Keratinocyte (primary cell): ENCODE data around the gene GYS1. TPM values are rescaled to one million over a fixed set of nuclear protein-coding genes. Genes with fewer than 3 reads are reported as not detected.

Experiments
- DNase-seq: peaks from one replicate; pipeline ENCODE4 v3.0.0-alpha.2; 2011; ENCODE audit warnings: low read depth, missing footprints, low spot score
- FAIRE-seq: peaks from 2 replicates; lab custom pipeline; 2011; peaks lifted over from hg19 to GRCh38; lab: Jason Lieb, UNC
- H2AFZ ChIP-seq: 2 replicates; pipeline ENCODE4 v1.6.0; 2012; ENCODE audit warnings: low read length, control low read depth, inconsistent platforms; ENCODE audit not compliant: control insufficient read depth
- H3K27ac ChIP-seq: 2 replicates; pipeline ENCODE4 v1.5.1; 2011; ENCODE audit warnings: low read length; ENCODE audit not compliant: control insufficient read depth, insufficient read depth
- H3K27me3 ChIP-seq: 3 replicates; pipeline ENCODE4 v1.6.0; 2011; ENCODE audit warnings: low read length; ENCODE audit not compliant: control insufficient read depth, insufficient read depth; ENCODE audit errors: extremely low read depth
- H3K36me3 ChIP-seq, 2 experiments: 2 replicates in 1 of 2; 3 replicates in 1 of 2; pipeline ENCODE4 v1.5.1; 2011; ENCODE audit warnings: low read length in 2 of 2, mild to moderate bottlenecking in 1 of 2; ENCODE audit not compliant: control insufficient read depth in 2 of 2, insufficient read depth in 2 of 2; ENCODE audit errors: extremely low read depth in 1 of 2
- H3K4me1 ChIP-seq: 3 replicates; pipeline ENCODE4 v1.5.1; 2011; ENCODE audit warnings: low read length; ENCODE audit not compliant: control insufficient read depth, insufficient read depth; ENCODE audit errors: extremely low read depth
- H3K4me2 ChIP-seq: 3 replicates; pipeline ENCODE4 v1.6.0; 2011; ENCODE audit warnings: low read depth, low read length; ENCODE audit not compliant: control insufficient read depth, insufficient read depth; ENCODE audit errors: extremely low read depth
- H3K4me3 ChIP-seq, 3 experiments: fragments of 200-600 bp in 1 of 3; sonication (generic) in 1 of 3; 2 replicates in 2 of 3; 3 replicates in 1 of 3; pipeline ENCODE4 v1.5.1; 2011 to 2016; ENCODE audit warnings: low read length in 3 of 3, mild to moderate bottlenecking in 3 of 3, control low read depth in 2 of 3, inconsistent platforms in 1 of 3, low read depth in 1 of 3, mixed read lengths in 1 of 3, mixed run types in 1 of 3, moderate library complexity in 1 of 3; ENCODE audit not compliant: control insufficient read depth in 2 of 3, insufficient read depth in 2 of 3; ENCODE audit errors: extremely low read depth in 1 of 3
- H3K79me2 ChIP-seq: 2 replicates; pipeline ENCODE4 v1.6.0; 2012; ENCODE audit warnings: low read length; ENCODE audit not compliant: control insufficient read depth, insufficient read depth
- H3K9ac ChIP-seq: 3 replicates; pipeline ENCODE4 v1.6.0; 2011; ENCODE audit warnings: low read length; ENCODE audit not compliant: control insufficient read depth, insufficient read depth; ENCODE audit errors: extremely low read depth
- H3K9me1 ChIP-seq: 3 replicates; pipeline ENCODE4 v1.6.0; 2011; ENCODE audit warnings: low read length; ENCODE audit not compliant: control insufficient read depth, insufficient read depth; ENCODE audit errors: extremely low read depth
- H3K9me3 ChIP-seq: 2 replicates; pipeline ENCODE4 v1.5.1; 2012; ENCODE audit warnings: low read depth, low read length; ENCODE audit not compliant: control insufficient read depth
- H4K20me1 ChIP-seq: 3 replicates; pipeline ENCODE4 v1.6.0; 2011; ENCODE audit warnings: low read length; ENCODE audit not compliant: control insufficient read depth, insufficient read depth; ENCODE audit errors: extremely low read depth
- CTCF ChIP-seq, 3 experiments: IDR thresholded peaks in 1 of 3; conservative IDR thresholded peaks in 1 of 3; optimal IDR thresholded peaks in 1 of 3; 2 replicates in 2 of 3; 3 replicates in 1 of 3; pipeline versions ENCODE3 to v1.5.1; 2011; ENCODE audit warnings: low read length in 3 of 3, mild to moderate bottlenecking in 3 of 3, moderate library complexity in 2 of 3, control low read depth in 1 of 3, inconsistent platforms in 1 of 3; ENCODE audit not compliant: insufficient read depth in 2 of 3; ENCODE audit errors: extremely low read depth in 1 of 3
- EZH2 ChIP-seq: IDR thresholded peaks from one replicate; pipeline ENCODE4 v1.6.1; 2012; ENCODE audit warnings: inconsistent platforms, mild to moderate bottlenecking, low read length, moderate library complexity
- dilution Hi-C: fragments of 300-500 bp; cut with MboI; formaldehyde crosslinking; loops from one replicate; pipeline ENCODE4 v1.7.0; 2020; ENCODE audit warnings: low sequenced_read_pairs; ENCODE audit not compliant: extremely low pct_ligation_motif_present
- polyA plus RNA-seq, 5 experiments: library from polyadenylated mRNA; depleted of rRNA in 3 of 5; stranded (reverse) in 3 of 5; stranded (forward) in 1 of 5; unstranded in 1 of 5; fragments of >200 nt; gene quantifications; 1 replicate in 1 of 5; 2 replicates in 3 of 5; 3 replicates in 1 of 5; pipeline versions ENCODE4 v1.2.1 to v1.2.3, GENCODE V29; 2011 to 2012; ENCODE audit warnings: missing spikeins in 2 of 5, low read depth in 1 of 5, low replicate concordance in 1 of 5

GYS1 gene
- polyA plus RNA-seq, 1 donor (not counting 4 experiments of a cell fraction or from before 2014, with no cell fraction given): 46.5 TPM

GRCh38 chr19:48934837-48935236, 58.3 kb downstream of the GYS1 start:
- Histone ChIP-seq H3K27me3 (no peaks in the 10 kb centered on the region), H4K20me1 (no peaks in the 10 kb centered on the region), H3K9ac (no peak overlapping the region), H3K4me1 (peaks cover 9% of the 10 kb centered on the region), H2AFZ (no peak overlapping the region), H3K36me3 (no peaks in the 10 kb centered on the region), H3K9me1 (no peaks in the 10 kb centered on the region), H3K9me3 (no peaks in the 10 kb centered on the region), H3K79me2 (no peaks in the 10 kb centered on the region), H3K4me2 (no peak overlapping the region), H3K4me3 (no peak overlapping the region), H3K27ac (no peak overlapping the region)
- dilution Hi-C loops: no loop called here
- TF ChIP-seq CTCF (optimal IDR thresholded peaks at IDR 0.05 in 1 of 3, IDR thresholded peaks at IDR 0.05 in 1 of 3, conservative IDR thresholded peaks at IDR 0.05 in 1 of 3; ENCODE audit: extremely low read depth in 1 of 3, insufficient read depth in 2 of 3, low read length in 3 of 3): no peak
- no peak for TF ChIP-seq EZH2
- FAIRE-seq (no peak), DNase-seq (no peak)

- no peaks in the 10 kb centered on the region for H3K79me2 ChIP-seq
- H3K4me1 ChIP-seq: peaks cover 9% of the 10 kb centered on the region
- no peaks in the 10 kb centered on the region for H3K27me3 ChIP-seq
- peak within 1 kb of the TSS; percentile 72 for H3K9ac ChIP-seq
- peak within 1 kb of the TSS; percentile 68 for H3K27ac ChIP-seq
- peak within 1 kb of the TSS; percentile 39 to 71 (median 55) for H3K4me3 ChIP-seq
- H3K4me2 ChIP-seq: peak within 1 kb of the TSS; percentile 86
- TF ChIP-seq EZH2 (no peak), CTCF (optimal IDR thresholded peaks at IDR 0.05 in 1 of 3, IDR thresholded peaks at IDR 0.05 in 1 of 3, conservative IDR thresholded peaks at IDR 0.05 in 1 of 3; ENCODE audit: extremely low read depth in 1 of 3, insufficient read depth in 2 of 3, low read length in 3 of 3) (no peak)
- no peaks in the 10 kb centered on the region for H3K9me1 ChIP-seq
- FAIRE-seq (peak; percentile 91), DNase-seq (peak; percentile 77)
- no peaks in the 10 kb centered on the region for H3K36me3 ChIP-seq
- dilution Hi-C loops: no loop called here
- H4K20me1 ChIP-seq: no peaks in the 10 kb centered on the region
- H3K9me3 ChIP-seq: no peaks in the 10 kb centered on the region
- H2AFZ ChIP-seq: peak within 1 kb of the TSS; percentile 93
Measured at GRCh38 chr19:48933382-48933932, 59.7 kb downstream of the GYS1 start, which contains the start of gene DHDH. DHDH (plus strand) TSS chr19:48933699; CDS start chr19:48933722, 23 bp downstream.
